Peyer's patch (tissue), 4 donors: ENCODE results near the gene TICRR. TPM values are rescaled to one million over a fixed set of nuclear protein-coding genes. Genes with fewer than 3 reads are reported as not detected.

ENCODE experiments used
- DNase-seq, 3 donors: peaks; one replicate each; pipeline ENCODE4 v3.0.0-alpha.2; 2017 to 2019
- H3K27ac ChIP-seq, 4 donors: fragments of 200-600 bp; sonication (generic); one replicate each; pipeline ENCODE4 v1.5.1; 2016 to 2019
- H3K27me3 ChIP-seq, 2 donors: fragments of 200-600 bp; sonication (generic); one replicate each; pipeline ENCODE4 v1.5.1; 2019
- H3K36me3 ChIP-seq, 3 donors: fragments of 200-600 bp; sonication (generic); one replicate each; pipeline ENCODE4 v1.5.1; 2016 to 2019
- H3K4me1 ChIP-seq, 4 donors: fragments of 200-600 bp; sonication (generic); one replicate each; pipeline ENCODE4 v1.5.1; 2016 to 2019
- H3K4me3 ChIP-seq, 4 donors: fragments of 200-600 bp; sonication (generic); 1 replicate in 3 of 4; 2 replicates in 1 of 4; pipeline ENCODE4 v1.5.1; 2016 to 2019; ENCODE audit warnings: mild to moderate bottlenecking in 1 of 4
- H3K9me3 ChIP-seq, 4 donors: fragments of 200-600 bp; sonication (generic); one replicate each; pipeline ENCODE4 v1.5.1; 2016 to 2019; ENCODE audit warnings: mild to moderate bottlenecking in 1 of 4
- CTCF ChIP-seq, 6 experiments: fragments of 450-650 bp in 4 of 6; fragments of 200-600 bp in 2 of 6; sonication (generic) in 1 of 6; IDR thresholded peaks; one replicate each; pipeline ENCODE4 v1.5.1; 2017 to 2019; ENCODE audit warnings: antibody characterized with exemption in 6 of 6, mild to moderate bottlenecking in 3 of 6, moderate library complexity in 1 of 6
- POLR2A ChIP-seq, 2 donors: fragments of 450-650 bp; IDR thresholded peaks; one replicate each; pipeline ENCODE4 v1.5.1; 2017; ENCODE audit warnings: antibody characterized with exemption in 2 of 2, mild to moderate bottlenecking in 2 of 2, moderate library complexity in 2 of 2
- total RNA-seq, 4 donors: library from RNA; depleted of rRNA; stranded (reverse); fragments of >200 nt; gene quantifications; one replicate each; pipeline ENCODE4 v1.1.0, GENCODE V29; 2016

TICRR gene
- total RNA-seq, 4 donors from 2014 or later, result 2.3 to 8.3 (median 3.2) TPM

GRCh38 chr15:89630260-89630659, 55.0 kb downstream of the TICRR start:
- Histone ChIP-seq H3K27ac (no peak overlapping the region), H3K4me3 (no peak overlapping the region), H3K9me3 (no peaks in the 10 kb centered on the region), H3K36me3 (peaks cover 0 to 33% (median 0%) of the 10 kb centered on the region in 3 donors), H3K4me1 (no peaks in the 10 kb centered on the region), H3K27me3 (no peaks in the 10 kb centered on the region)
- no peak for DNase-seq
- no peak for TF ChIP-seq CTCF (IDR thresholded peaks at IDR 0.05)
- no peak for TF ChIP-seq POLR2A (IDR thresholded peaks at IDR 0.05)

GRCh38 chr15:89630974-89631901, 56.0 kb downstream of the TICRR start:
- H3K27ac ChIP-seq, result no peak overlapping the region
- no peak for DNase-seq
- peaks cover 0 to 33% (median 0%) of the 10 kb centered on the region in 3 donors for H3K36me3 ChIP-seq
- H3K9me3 ChIP-seq, result no peaks in the 10 kb centered on the region
- H3K4me3 ChIP-seq, result no peak overlapping the region
- TF ChIP-seq CTCF (IDR thresholded peaks at IDR 0.05) (no peak), POLR2A (IDR thresholded peaks at IDR 0.05) (no peak)
- H3K4me1 ChIP-seq, result no peaks in the 10 kb centered on the region
- H3K27me3 ChIP-seq, result no peaks in the 10 kb centered on the region

- no peaks in the 10 kb centered on the region for H3K4me1 ChIP-seq
- H3K27ac ChIP-seq, result no peak overlapping the region
- no peak for TF ChIP-seq CTCF (IDR thresholded peaks at IDR 0.05)
- no peak for TF ChIP-seq POLR2A (IDR thresholded peaks at IDR 0.05)
- H3K36me3 ChIP-seq, result peaks cover 0 to 33% (median 0%) of the 10 kb centered on the region in 3 donors
- H3K4me3 ChIP-seq, result no peak overlapping the region
- no peaks in the 10 kb centered on the region for H3K9me3 ChIP-seq
- H3K27me3 ChIP-seq, result no peaks in the 10 kb centered on the region
- DNase-seq, result no peak
These were observed 56.6 kb downstream of the TICRR start for GRCh38 chr15:89631902-89632264.

GRCh38 chr15:89632563-89633430, 57.5 kb downstream of the TICRR start:
- TF ChIP-seq CTCF (IDR thresholded peaks at IDR 0.05) (no peak), POLR2A (IDR thresholded peaks at IDR 0.05) (no peak)
- no peaks in the 10 kb centered on the region for H3K27me3 ChIP-seq
- H3K4me1 ChIP-seq, result no peaks in the 10 kb centered on the region
- no peaks in the 10 kb centered on the region for H3K9me3 ChIP-seq
- no peak overlapping the region for H3K4me3 ChIP-seq
- H3K36me3 ChIP-seq, result peaks cover 0 to 33% (median 0%) of the 10 kb centered on the region in 3 donors
- DNase-seq, result no peak
- no peak overlapping the region for H3K27ac ChIP-seq

- no peaks in the 10 kb centered on the region for H3K27me3 ChIP-seq
- DNase-seq, result no peak
- peaks cover 0 to 30% (median 0%) of the 10 kb centered on the region in 3 donors for H3K36me3 ChIP-seq
- H3K4me1 ChIP-seq, result no peaks in the 10 kb centered on the region
- no peak overlapping the region for H3K27ac ChIP-seq
- H3K9me3 ChIP-seq, result no peaks in the 10 kb centered on the region
- TF ChIP-seq CTCF (IDR thresholded peaks at IDR 0.05), result no peak
- no peak for TF ChIP-seq POLR2A (IDR thresholded peaks at IDR 0.05)
- H3K4me3 ChIP-seq, result no peak overlapping the region
These were observed 58.3 kb downstream of the TICRR start for GRCh38 chr15:89633585-89633984.
